Stimulated activated CD4-positive, alpha-beta T cell treated with anti-CD3 and anti-CD28 coated beads, Interleukin-1b, Interleukin-23, amount 100 ng/mL, for 24 hours (primary cell): ENCODE results near the gene ADAMTS15.
"Not testable (repeated sequence)": the region's sequence is repeated elsewhere in the genome, so short reads cannot be mapped to it uniquely, and the experiment has no call there.

Experiments used
- DNase-seq, 4 experiments: peaks; one replicate each; pipeline ENCODE4 v3.0.0-alpha.2; 2020; ENCODE audit warnings: low read depth in 4 of 4, low spot score in 1 of 4

Gene ADAMTS15

GRCh38 chr11:130435671-130436070, 12.8 kb upstream of the ADAMTS15 start:
- DNase-seq = no peak

GRCh38 chr11:130436171-130436570, 12.3 kb upstream of the ADAMTS15 start:
- no peak for DNase-seq

- no peak for DNase-seq
Measured at GRCh38 chr11:130437848-130438247, 10.6 kb upstream of the ADAMTS15 start.

- not testable (repeated sequence) for DNase-seq
Measured at GRCh38 chr11:130438401-130439159, 9.9 kb upstream of the ADAMTS15 start.

GRCh38 chr11:130439160-130439519, 9.3 kb upstream of the ADAMTS15 start:
- no peak for DNase-seq

- DNase-seq = no peak
Measured at GRCh38 chr11:130439876-130440275, 8.6 kb upstream of the ADAMTS15 start.

GRCh38 chr11:130441719-130442118, 6.7 kb upstream of the ADAMTS15 start:
- DNase-seq = no peak

- no peak for DNase-seq
Measured at GRCh38 chr11:130442737-130443136, 5.7 kb upstream of the ADAMTS15 start.

- DNase-seq = no peak
Measured at GRCh38 chr11:130445788-130446187, 2.7 kb upstream of the ADAMTS15 start.

GRCh38 chr11:130448039-130448415, 418 bp upstream of the ADAMTS15 start:
- DNase-seq = no peak

GRCh38 chr11:130449310-130449990, 1.0 kb downstream of the ADAMTS15 start:
- no peak for DNase-seq

- no peak for DNase-seq
Measured at GRCh38 chr11:130449996-130450769, 1.7 kb downstream of the ADAMTS15 start.

GRCh38 chr11:130451231-130452019, 3.0 kb downstream of the ADAMTS15 start:
- no peak for DNase-seq

- DNase-seq = no peak
Measured at GRCh38 chr11:130452176-130452575, 3.7 kb downstream of the ADAMTS15 start.

- no peak for DNase-seq
Measured at GRCh38 chr11:130452940-130453339, 4.5 kb downstream of the ADAMTS15 start.

GRCh38 chr11:130454491-130455252, 6.2 kb downstream of the ADAMTS15 start:
- DNase-seq = no peak

- DNase-seq = no peak
Measured at GRCh38 chr11:130455483-130456127, 7.2 kb downstream of the ADAMTS15 start.

- no peak for DNase-seq
Measured at GRCh38 chr11:130456286-130456685, 7.8 kb downstream of the ADAMTS15 start.

- no peak for DNase-seq
Measured at GRCh38 chr11:130457623-130458409, 9.4 kb downstream of the ADAMTS15 start.
